ENCODE data around the gene SH3RF2.

Gene SH3RF2

GRCh38 chr5:146088098-146088497 is 151.7 kb downstream of the SH3RF2 start:
- TF ChIP-seq, protein P1, sequence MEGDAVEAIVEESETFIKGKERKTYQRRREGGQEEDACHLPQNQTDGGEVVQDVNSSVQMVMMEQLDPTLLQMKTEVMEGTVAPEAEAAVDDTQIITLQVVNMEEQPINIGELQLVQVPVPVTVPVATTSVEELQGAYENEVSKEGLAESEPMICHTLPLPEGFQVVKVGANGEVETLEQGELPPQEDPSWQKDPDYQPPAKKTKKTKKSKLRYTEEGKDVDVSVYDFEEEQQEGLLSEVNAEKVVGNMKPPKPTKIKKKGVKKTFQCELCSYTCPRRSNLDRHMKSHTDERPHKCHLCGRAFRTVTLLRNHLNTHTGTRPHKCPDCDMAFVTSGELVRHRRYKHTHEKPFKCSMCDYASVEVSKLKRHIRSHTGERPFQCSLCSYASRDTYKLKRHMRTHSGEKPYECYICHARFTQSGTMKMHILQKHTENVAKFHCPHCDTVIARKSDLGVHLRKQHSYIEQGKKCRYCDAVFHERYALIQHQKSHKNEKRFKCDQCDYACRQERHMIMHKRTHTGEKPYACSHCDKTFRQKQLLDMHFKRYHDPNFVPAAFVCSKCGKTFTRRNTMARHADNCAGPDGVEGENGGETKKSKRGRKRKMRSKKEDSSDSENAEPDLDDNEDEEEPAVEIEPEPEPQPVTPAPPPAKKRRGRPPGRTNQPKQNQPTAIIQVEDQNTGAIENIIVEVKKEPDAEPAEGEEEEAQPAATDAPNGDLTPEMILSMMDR (conservative IDR thresholded peaks at IDR 0.05; ENCODE audit: low read length): no peak
- H3K4me3 ChIP-seq (ENCODE audit: low read length): no peak overlapping the region
- no peak for DNase-seq (ENCODE audit: low read depth)

DNA sequence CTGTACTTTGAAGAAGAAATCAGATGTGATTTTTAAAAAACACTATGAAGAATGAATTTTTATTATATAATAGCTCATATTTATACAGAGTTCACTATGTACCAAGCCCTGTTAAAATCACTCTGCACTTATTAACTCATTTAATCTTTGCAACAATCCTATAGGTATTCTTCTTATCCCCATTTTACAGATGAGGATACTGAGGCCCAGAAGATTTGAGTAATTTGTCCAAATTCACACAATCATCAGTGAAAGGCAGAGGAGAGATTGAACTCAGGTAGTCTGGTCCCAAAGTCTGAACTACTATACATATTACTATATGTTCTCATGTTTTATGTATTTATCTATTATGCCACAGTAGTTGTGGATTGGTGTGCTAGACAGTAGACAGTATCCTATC is 152.9 kb downstream of the SH3RF2 start:
- H3K4me3 ChIP-seq (ENCODE audit: low read length): no peak overlapping the region
- no peak for DNase-seq (ENCODE audit: low read depth)
- TF ChIP-seq, protein P1 (conservative IDR thresholded peaks at IDR 0.05; ENCODE audit: low read length): no peak

GRCh38 chr5:146091881-146092280 is 155.5 kb downstream of the SH3RF2 start:
- no peak overlapping the region for H3K4me3 ChIP-seq (ENCODE audit: low read length)
- no peak for DNase-seq (ENCODE audit: low read depth)
- TF ChIP-seq, protein P1 (conservative IDR thresholded peaks at IDR 0.05; ENCODE audit: low read length): no peak

DNA sequence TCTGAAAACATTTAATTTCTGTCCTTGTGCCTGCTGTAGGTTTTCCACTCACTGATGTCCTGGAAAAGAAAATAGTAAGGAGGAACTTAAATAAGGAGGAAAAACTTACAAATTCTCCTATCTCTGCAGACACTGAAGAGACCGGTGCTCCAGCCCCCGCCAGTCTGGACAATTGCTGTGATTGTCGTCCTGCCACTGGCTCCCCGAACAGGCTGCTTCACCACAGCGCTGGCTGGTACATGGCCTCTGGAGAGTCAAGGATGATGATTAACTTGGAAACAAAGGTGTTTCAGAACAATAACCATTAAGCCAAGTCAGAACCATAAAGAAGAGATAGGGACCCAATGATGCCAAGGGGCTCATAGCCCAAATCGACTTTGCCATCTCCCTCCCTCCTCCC is 161.7 kb downstream of the SH3RF2 start:
- TF ChIP-seq, protein P1 (conservative IDR thresholded peaks at IDR 0.05; ENCODE audit: low read length): no peak
- DNase-seq (ENCODE audit: low read depth): no peak
- no peak overlapping the region for H3K4me3 ChIP-seq (ENCODE audit: low read length)

GRCh38 chr5:146101646-146102045 is 165.3 kb downstream of the SH3RF2 start:
- TF ChIP-seq, protein P1 (conservative IDR thresholded peaks at IDR 0.05; ENCODE audit: low read length): no peak
- no peak for DNase-seq (ENCODE audit: low read depth)
- no peak overlapping the region for H3K4me3 ChIP-seq (ENCODE audit: low read length)

GRCh38 chr5:146103594-146103993 is 167.2 kb downstream of the SH3RF2 start:
- DNase-seq (ENCODE audit: low read depth): no peak
- TF ChIP-seq, protein P1 (conservative IDR thresholded peaks at IDR 0.05; ENCODE audit: low read length): no peak

GRCh38 chr5:146105477-146105876 is 169.1 kb downstream of the SH3RF2 start, which contains the start of gene PLAC8L1:
Gene PLAC8L1 (minus strand): TSS chr5:146105577. CDS start chr5:146104311, 1,266 bp downstream.
- TF ChIP-seq, protein P1 (conservative IDR thresholded peaks at IDR 0.05; ENCODE audit: low read length): no peak
- H3K4me3 ChIP-seq (ENCODE audit: low read length): no peak within 1 kb of the TSS
- no peak for DNase-seq (ENCODE audit: low read depth)

More at GRCh38 chr5:146103594-146103993, 167.2 kb downstream of the SH3RF2 start:
- H3K4me3 ChIP-seq (ENCODE audit: low read length): no peak overlapping the region

Measured in AG10803 (cell line).